CD4-positive, CD25-positive, alpha-beta regulatory T cell (primary cell): ENCODE data around the gene EPB41L2. TPM values are rescaled to one million over a fixed set of nuclear protein-coding genes. Genes with fewer than 3 reads are reported as not detected.

ENCODE experiments used
- ATAC-seq, 2 donors: fragments of 150-1000 bp; cut with Tn5 transposase; one replicate each; pipeline ENCODE4 v1.10.0; 2021; ENCODE audit warnings: low read depth in 2 of 2, moderate number of reproducible peaks in 2 of 2, moderate library complexity in 1 of 2
- DNase-seq, 3 donors: peaks; one replicate each; pipeline versions ENCODE4 v3.0.0 to v3.0.0-alpha.2; 2012 to 2022; ENCODE audit warnings: mixed read lengths in 1 of 3
- H3K27ac ChIP-seq: one replicate; pipeline ENCODE4 v1.7.0; 2013; ENCODE audit warnings: mild to moderate bottlenecking, low read length; ENCODE audit not compliant: insufficient read depth, poor library complexity, severe bottlenecking
- H3K27me3 ChIP-seq: one replicate; pipeline ENCODE4 v1.7.0; 2013; ENCODE audit warnings: low read length; ENCODE audit not compliant: control insufficient read depth, insufficient read depth
- H3K36me3 ChIP-seq: one replicate; pipeline ENCODE4 v1.7.0; 2013; ENCODE audit warnings: mild to moderate bottlenecking, low read length, moderate library complexity; ENCODE audit not compliant: control insufficient read depth, insufficient read depth
- H3K4me1 ChIP-seq: 2 replicates; pipeline ENCODE4 v1.7.0; 2013; ENCODE audit warnings: mild to moderate bottlenecking, low read length; ENCODE audit not compliant: insufficient read depth, control insufficient read depth, poor library complexity, severe bottlenecking
- H3K4me3 ChIP-seq: one replicate; pipeline ENCODE4 v1.7.0; 2013; ENCODE audit warnings: low read depth, mild to moderate bottlenecking, low read length, moderate library complexity
- H3K9me3 ChIP-seq, 2 experiments: 1 replicate in 1 of 2; 2 replicates in 1 of 2; pipeline ENCODE4 v1.7.0; 2013; ENCODE audit warnings: low read length in 2 of 2, mild to moderate bottlenecking in 1 of 2, moderate library complexity in 1 of 2; ENCODE audit not compliant: control insufficient read depth in 2 of 2
- H3K27ac Mint-ChIP-seq, 3 donors: one replicate each; pipeline ENCODE4 v1.8.0; 2020 to 2022; ENCODE audit warnings: mild to moderate bottlenecking in 3 of 3, mixed read lengths in 3 of 3, moderate library complexity in 2 of 3
- H3K27me3 Mint-ChIP-seq: one replicate; pipeline ENCODE4 v1.8.0; 2022; ENCODE audit warnings: mild to moderate bottlenecking, mixed read lengths
- H3K36me3 Mint-ChIP-seq: one replicate; pipeline ENCODE4 v1.8.0; 2020; ENCODE audit warnings: mixed read lengths
- H3K4me1 Mint-ChIP-seq, 4 donors: one replicate each; pipeline ENCODE4 v1.8.0; 2020 to 2022; ENCODE audit warnings: mixed read lengths in 4 of 4, mild to moderate bottlenecking in 1 of 4
- H3K4me3 Mint-ChIP-seq, 4 donors: one replicate each; pipeline ENCODE4 v1.8.0; 2020 to 2022; ENCODE audit warnings: mild to moderate bottlenecking in 4 of 4, mixed read lengths in 4 of 4, moderate library complexity in 3 of 4
- H3K9me3 Mint-ChIP-seq, 7 donors: one replicate each; pipeline ENCODE4 v1.8.0; 2020 to 2022; ENCODE audit warnings: mixed read lengths in 7 of 7, mild to moderate bottlenecking in 3 of 7, moderate library complexity in 2 of 7
- polyA plus RNA-seq, 4 donors: library from polyadenylated mRNA; unstranded; fragments of 300-500 nt; fragmentation: Illumina TruSeq; gene quantifications; one replicate each; pipeline ENCODE4 v1.2.3, GENCODE V29; 2021
- total RNA-seq: library from RNA; stranded (reverse); gene quantifications from one replicate; pipeline ENCODE4 v1.2.3, GENCODE V29; 2022

EPB41L2 gene
- total and polyA plus RNA-seq, 5 donors from 2014 or later, result 3.3 to 13.6 (median 3.8) TPM

GRCh38 chr6:130843575-130844320 is 219.3 kb downstream of the EPB41L2 start:
- H3K27ac ChIP-seq, result no peak overlapping the region
- H3K4me3 Mint-ChIP-seq, result no peak overlapping the region
- peak in 2 of 3 donors; percentile 49 to 68 for DNase-seq
- H3K4me1 ChIP-seq, result peaks cover under 1% of the 10 kb centered on the region
- no peaks in the 10 kb centered on the region for H3K9me3 Mint-ChIP-seq
- no peaks in the 10 kb centered on the region for H3K9me3 ChIP-seq
- H3K27me3 ChIP-seq, result no peaks in the 10 kb centered on the region
- H3K36me3 ChIP-seq, result no peaks in the 10 kb centered on the region
- no peaks in the 10 kb centered on the region for H3K27me3 Mint-ChIP-seq
- H3K4me1 Mint-ChIP-seq, result peaks cover 1 to 6% (median 2%) of the 10 kb centered on the region in 4 donors
- no peak overlapping the region for H3K4me3 ChIP-seq
- H3K36me3 Mint-ChIP-seq, result no peaks in the 10 kb centered on the region
- H3K27ac Mint-ChIP-seq, result no peak overlapping the region
- peak; percentile 59 to 61 for ATAC-seq

- peak overlapping the region in 1 of 3 donors; percentile 33 for H3K27ac Mint-ChIP-seq
- no peak overlapping the region for H3K27ac ChIP-seq
- H3K27me3 ChIP-seq, result no peaks in the 10 kb centered on the region
- no peaks in the 10 kb centered on the region for H3K36me3 ChIP-seq
- no peaks in the 10 kb centered on the region for H3K9me3 Mint-ChIP-seq
- no peak for ATAC-seq
- no peaks in the 10 kb centered on the region for H3K27me3 Mint-ChIP-seq
- peaks cover 0 to 6% (median 0%) of the 10 kb centered on the region in 4 donors for H3K4me1 Mint-ChIP-seq
- no peak overlapping the region for H3K4me3 Mint-ChIP-seq
- no peaks in the 10 kb centered on the region for H3K4me1 ChIP-seq
- no peaks in the 10 kb centered on the region for H3K36me3 Mint-ChIP-seq
- no peak overlapping the region for H3K4me3 ChIP-seq
- DNase-seq, result no peak
- no peaks in the 10 kb centered on the region for H3K9me3 ChIP-seq
Observed at GRCh38 chr6:130841128-130841728, 221.8 kb downstream of the EPB41L2 start.

GRCh38 chr6:130840050-130840449 is 223.0 kb downstream of the EPB41L2 start:
- H3K9me3 ChIP-seq, result no peaks in the 10 kb centered on the region
- Mint-ChIP-seq H3K27ac (no peak overlapping the region), H3K4me3 (no peak overlapping the region), H3K4me1 (peaks cover 0 to 6% (median 0%) of the 10 kb centered on the region in 4 donors), H3K9me3 (no peaks in the 10 kb centered on the region), H3K27me3 (no peaks in the 10 kb centered on the region), H3K36me3 (no peaks in the 10 kb centered on the region)
- no peak overlapping the region for H3K4me3 ChIP-seq
- DNase-seq, result no peak
- H3K27ac ChIP-seq, result no peak overlapping the region
- H3K4me1 ChIP-seq, result no peaks in the 10 kb centered on the region
- no peaks in the 10 kb centered on the region for H3K36me3 ChIP-seq
- no peak for ATAC-seq
- H3K27me3 ChIP-seq, result no peaks in the 10 kb centered on the region

GRCh38 chr6:130839379-130839778 is 223.7 kb downstream of the EPB41L2 start:
- Mint-ChIP-seq H3K36me3 (no peaks in the 10 kb centered on the region), H3K4me1 (peaks cover 0 to 6% (median 0%) of the 10 kb centered on the region in 4 donors), H3K4me3 (no peak overlapping the region), H3K27me3 (no peaks in the 10 kb centered on the region), H3K9me3 (no peaks in the 10 kb centered on the region), H3K27ac (no peak overlapping the region)
- Histone ChIP-seq H3K27me3 (no peaks in the 10 kb centered on the region), H3K4me1 (no peaks in the 10 kb centered on the region), H3K4me3 (no peak overlapping the region), H3K9me3 (no peaks in the 10 kb centered on the region), H3K36me3 (no peaks in the 10 kb centered on the region), H3K27ac (no peak overlapping the region)
- ATAC-seq (no peak), DNase-seq (no peak)

GRCh38 chr6:130838951-130839350 is 224.1 kb downstream of the EPB41L2 start:
- ATAC-seq, result no peak
- DNase-seq, result no peak
- Histone ChIP-seq H3K4me3 (no peak overlapping the region), H3K4me1 (no peaks in the 10 kb centered on the region), H3K27me3 (no peaks in the 10 kb centered on the region), H3K36me3 (no peaks in the 10 kb centered on the region), H3K9me3 (no peaks in the 10 kb centered on the region), H3K27ac (no peak overlapping the region)
- H3K27me3 Mint-ChIP-seq, result no peaks in the 10 kb centered on the region
- H3K27ac Mint-ChIP-seq, result no peak overlapping the region
- H3K4me1 Mint-ChIP-seq, result peaks cover 0 to 6% (median 0%) of the 10 kb centered on the region in 4 donors
- H3K36me3 Mint-ChIP-seq, result no peaks in the 10 kb centered on the region
- no peaks in the 10 kb centered on the region for H3K9me3 Mint-ChIP-seq
- H3K4me3 Mint-ChIP-seq, result no peak overlapping the region

GRCh38 chr6:130838250-130838860 is 224.7 kb downstream of the EPB41L2 start:
- Histone ChIP-seq H3K27me3 (no peaks in the 10 kb centered on the region), H3K36me3 (no peaks in the 10 kb centered on the region), H3K27ac (no peak overlapping the region), H3K4me3 (no peak overlapping the region), H3K9me3 (no peaks in the 10 kb centered on the region), H3K4me1 (no peaks in the 10 kb centered on the region)
- H3K9me3 Mint-ChIP-seq, result no peaks in the 10 kb centered on the region
- H3K4me3 Mint-ChIP-seq, result no peak overlapping the region
- no peaks in the 10 kb centered on the region for H3K36me3 Mint-ChIP-seq
- ATAC-seq, result no peak
- no peaks in the 10 kb centered on the region for H3K27me3 Mint-ChIP-seq
- no peak overlapping the region for H3K27ac Mint-ChIP-seq
- H3K4me1 Mint-ChIP-seq, result peaks cover 0 to under 1% (median 0%) of the 10 kb centered on the region in 4 donors
- no peak for DNase-seq

GRCh38 chr6:130837067-130837466 is 226.0 kb downstream of the EPB41L2 start:
- DNase-seq (no peak), ATAC-seq (no peak)
- Histone ChIP-seq H3K4me1 (no peaks in the 10 kb centered on the region), H3K27ac (no peak overlapping the region), H3K9me3 (no peaks in the 10 kb centered on the region), H3K27me3 (no peaks in the 10 kb centered on the region), H3K36me3 (no peaks in the 10 kb centered on the region), H3K4me3 (no peak overlapping the region)
- Mint-ChIP-seq H3K9me3 (no peaks in the 10 kb centered on the region), H3K27me3 (no peaks in the 10 kb centered on the region), H3K4me1 (no peaks in the 10 kb centered on the region), H3K36me3 (no peaks in the 10 kb centered on the region), H3K4me3 (no peak overlapping the region), H3K27ac (no peak overlapping the region)
